ENCODE results near the gene DQX1. TPM values are rescaled to one million over a fixed set of nuclear protein-coding genes. Genes with fewer than 3 reads are reported as not detected.

DQX1 gene
- total and polyA plus RNA-seq, 9 of the 15 experiments (the other 6 are each of a cell fraction or from before 2014, with no cell fraction given): 0.04 to 0.38 (median 0.18) TPM; not detected in 1

GRCh38 chr2:74552914-74553811 lies 27.1 kb upstream of the DQX1 start (continued):
- TF ChIP-seq CUX1 (CRISPR knock-in tag; IDR thresholded peaks at IDR 0.05): no peak

Data from K562 (cell line).